ENCODE measurements around the gene TGM1. TPM values are rescaled to one million over a fixed set of nuclear protein-coding genes. Genes with fewer than 3 reads are reported as not detected.

TGM1 gene
- total RNA-seq, 1 experiment from 2014 or later: 2.9 TPM

DNA sequence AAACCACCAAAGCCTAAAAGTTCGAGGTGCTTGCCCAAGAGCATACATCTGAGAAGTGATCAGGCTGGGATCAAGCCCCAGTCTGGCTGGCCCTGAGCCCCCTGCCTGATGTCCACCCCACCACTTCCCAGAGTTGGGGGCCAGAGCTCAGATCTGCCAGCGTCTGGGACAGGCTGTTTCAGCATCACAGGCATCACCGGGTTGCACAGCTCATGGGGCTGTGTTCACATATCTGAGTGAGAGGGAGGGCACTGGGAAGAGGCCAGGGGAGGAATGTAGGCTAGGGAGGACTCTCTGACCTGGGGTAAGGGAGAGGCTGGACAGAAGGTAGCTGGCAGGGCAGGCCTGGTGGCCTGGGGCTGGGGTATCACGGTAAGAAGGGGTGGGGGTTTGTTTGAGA lies 6.0 kb downstream of the TGM1 start:
- Histone ChIP-seq H3T11ph (ENCODE audit: low read length) (no peak overlapping the region), H3K27ac (ENCODE audit: insufficient read length, low read depth, low read length) (no peak overlapping the region), H2BK12ac (ENCODE audit: insufficient read length, low read depth, low read length) (no peak overlapping the region), H3K79me1 (ENCODE audit: insufficient read depth, low read depth, low read length, poor library complexity, severe bottlenecking) (no peaks in the 10 kb centered on the region), H2BK20ac (ENCODE audit: low read depth, low read length, poor library complexity, severe bottlenecking) (no peak overlapping the region), H4K20me1 (ENCODE audit: control insufficient read depth, insufficient read depth, insufficient read length) (no peaks in the 10 kb centered on the region), H4K8ac (replicated peaks; ENCODE audit: insufficient read length, low read depth, low read length) (no peak overlapping the region), H4K91ac (ENCODE audit: insufficient read length, low read depth, low read length) (no peak overlapping the region), H4K5ac (ENCODE audit: insufficient read length, low read depth, low read length) (no peak overlapping the region), H2BK5ac (ENCODE audit: insufficient read length, low read length) (no peak overlapping the region), H3K9me3 (ENCODE audit: control insufficient read depth, low read depth, low read length) (no peaks in the 10 kb centered on the region), H3K4ac (ENCODE audit: low read depth, low read length) (no peak overlapping the region), H2AFZ (ENCODE audit: low read length) (no peak overlapping the region), H2BK15ac (ENCODE audit: low read depth, low read length) (no peak overlapping the region), H3K9ac (ENCODE audit: extremely low read depth, insufficient read length, low read length) (no peak overlapping the region), H3K79me2 (ENCODE audit: insufficient read depth, low read length) (no peaks in the 10 kb centered on the region), H3K56ac (ENCODE audit: insufficient read length, low read depth, low read length) (no peak overlapping the region), H3K4me1 (ENCODE audit: insufficient read depth, low read length) (no peaks in the 10 kb centered on the region), H3K27me3 (ENCODE audit: insufficient read depth, low read length) (no peaks in the 10 kb centered on the region), H3K23ac (ENCODE audit: insufficient read length, low read depth, low read length) (no peak overlapping the region), H3K4me2 (ENCODE audit: insufficient read depth, insufficient read length, low read length) (no peak overlapping the region), H3K23me2 (ENCODE audit: insufficient read length, low read depth, low read length, poor library complexity, severe bottlenecking) (no peaks in the 10 kb centered on the region), H2BK120ac (ENCODE audit: low read depth, low read length, poor library complexity, severe bottlenecking) (no peak overlapping the region), H2AK5ac (ENCODE audit: insufficient read length, low read length) (no peak overlapping the region), H3K14ac (ENCODE audit: insufficient read depth, low read length) (no peak overlapping the region), H3K18ac (ENCODE audit: insufficient read length, low read depth, low read length) (no peak overlapping the region)
- Mint-ChIP-seq H3K27ac (peak overlapping the region in 1 of 3 experiments; percentile 32; a peak in 1 of 7 replicates), H3K4me1 (no peaks in the 10 kb centered on the region; a peak in 1 of 4 replicates), H3K27me3 (ENCODE audit: low read depth) (no peaks in the 10 kb centered on the region; the same call in 1 of the 2 replicates), H3K4me3 (no peak overlapping the region), H3K36me3 (ENCODE audit: insufficient read depth in 1 of 3, low read depth in 3 of 3) (no peaks in the 10 kb centered on the region), H3K9me3 (no peaks in the 10 kb centered on the region)
- TF ChIP-seq, protein P1, sequence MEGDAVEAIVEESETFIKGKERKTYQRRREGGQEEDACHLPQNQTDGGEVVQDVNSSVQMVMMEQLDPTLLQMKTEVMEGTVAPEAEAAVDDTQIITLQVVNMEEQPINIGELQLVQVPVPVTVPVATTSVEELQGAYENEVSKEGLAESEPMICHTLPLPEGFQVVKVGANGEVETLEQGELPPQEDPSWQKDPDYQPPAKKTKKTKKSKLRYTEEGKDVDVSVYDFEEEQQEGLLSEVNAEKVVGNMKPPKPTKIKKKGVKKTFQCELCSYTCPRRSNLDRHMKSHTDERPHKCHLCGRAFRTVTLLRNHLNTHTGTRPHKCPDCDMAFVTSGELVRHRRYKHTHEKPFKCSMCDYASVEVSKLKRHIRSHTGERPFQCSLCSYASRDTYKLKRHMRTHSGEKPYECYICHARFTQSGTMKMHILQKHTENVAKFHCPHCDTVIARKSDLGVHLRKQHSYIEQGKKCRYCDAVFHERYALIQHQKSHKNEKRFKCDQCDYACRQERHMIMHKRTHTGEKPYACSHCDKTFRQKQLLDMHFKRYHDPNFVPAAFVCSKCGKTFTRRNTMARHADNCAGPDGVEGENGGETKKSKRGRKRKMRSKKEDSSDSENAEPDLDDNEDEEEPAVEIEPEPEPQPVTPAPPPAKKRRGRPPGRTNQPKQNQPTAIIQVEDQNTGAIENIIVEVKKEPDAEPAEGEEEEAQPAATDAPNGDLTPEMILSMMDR (conservative IDR thresholded peaks at IDR 0.05): no peak
- DNase-seq: no peak
- WGBS (ENCODE audit: extremely low coverage, insufficient read length, low lambda C conversion rate): no CpG with 5 or more reads among the region's 4 CpGs
